Fibroblast of skin of abdomen (primary cell): Measurements from ENCODE around the gene CRB1.
A peak's percentile ranks its signal among the peaks of the same experiment; 100 is the strongest.

Source experiments
- DNase-seq: peaks from one replicate; pipeline ENCODE4 v3.0.0-alpha.2; 2013

The CRB1 gene

DNA sequence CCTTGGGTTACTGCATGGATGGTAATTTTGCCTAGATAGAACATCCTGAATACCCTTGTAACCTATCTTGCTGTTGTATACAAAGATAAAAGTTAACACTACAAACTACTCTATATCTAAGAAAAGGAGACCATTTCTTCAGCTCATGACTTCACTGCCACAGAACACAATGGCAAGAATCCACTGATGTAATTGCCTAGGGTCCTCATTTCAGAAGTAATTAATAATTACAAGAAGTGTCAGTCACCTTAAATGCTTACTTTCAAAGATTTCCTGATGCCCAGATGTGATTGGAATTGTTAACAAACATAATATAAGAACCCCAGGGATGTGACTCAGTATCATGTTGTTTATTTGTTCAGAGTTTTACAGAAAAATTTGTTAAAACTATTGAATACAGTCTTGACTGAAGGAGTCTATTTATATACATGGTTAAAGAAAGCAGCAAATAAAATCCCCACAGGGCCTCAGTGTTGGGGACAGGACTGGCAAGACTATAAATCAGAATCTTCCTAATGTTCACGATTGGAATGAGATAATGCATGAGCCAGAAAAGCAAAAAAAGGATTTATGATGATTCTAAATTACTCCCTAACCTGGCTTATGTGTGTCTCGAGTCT, 83.9 kb downstream of the CRB1 start:
- no peak for DNase-seq

DNA sequence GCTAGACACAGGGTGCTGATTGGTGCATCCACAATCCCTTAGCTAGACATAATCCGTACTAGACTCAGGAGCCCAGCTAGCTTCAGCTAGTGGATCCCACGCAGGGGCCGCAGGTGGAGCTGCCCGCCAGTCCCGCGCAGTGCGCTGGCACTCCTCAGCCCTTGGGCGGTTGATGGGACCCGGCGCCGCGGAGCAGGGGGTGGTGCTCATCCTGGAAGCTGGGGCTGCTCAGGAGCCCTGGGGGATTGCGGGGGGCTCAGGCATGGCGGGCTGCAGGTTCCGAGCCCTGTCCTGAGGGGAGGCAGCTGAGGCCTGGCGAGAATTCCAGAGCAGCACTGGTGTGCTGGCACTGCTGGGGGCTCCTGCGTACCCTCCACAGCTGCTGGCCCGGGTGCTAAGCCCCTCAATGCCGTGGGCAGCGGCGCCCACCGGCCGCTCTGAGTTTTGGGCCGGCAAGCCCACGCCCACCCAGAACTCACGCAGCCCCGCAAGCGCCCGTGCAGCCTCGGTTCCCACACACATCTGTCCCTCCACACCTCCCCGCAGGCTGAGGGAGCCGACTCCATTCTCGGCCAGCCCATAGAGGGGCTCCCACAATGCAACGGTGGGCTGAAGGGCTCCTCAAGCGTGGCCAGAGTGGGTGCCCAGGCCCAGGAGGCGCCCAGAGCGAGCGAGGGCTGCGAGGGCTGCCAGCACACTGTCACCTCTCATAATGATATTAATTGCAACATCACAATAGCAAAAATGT, 87.4 kb downstream of the CRB1 start:
- no peak for DNase-seq

- DNase-seq: peak; percentile 59
These were observed 88.9 kb downstream of the CRB1 start for GRCh38 chr1:197356723-197357533.

DNA sequence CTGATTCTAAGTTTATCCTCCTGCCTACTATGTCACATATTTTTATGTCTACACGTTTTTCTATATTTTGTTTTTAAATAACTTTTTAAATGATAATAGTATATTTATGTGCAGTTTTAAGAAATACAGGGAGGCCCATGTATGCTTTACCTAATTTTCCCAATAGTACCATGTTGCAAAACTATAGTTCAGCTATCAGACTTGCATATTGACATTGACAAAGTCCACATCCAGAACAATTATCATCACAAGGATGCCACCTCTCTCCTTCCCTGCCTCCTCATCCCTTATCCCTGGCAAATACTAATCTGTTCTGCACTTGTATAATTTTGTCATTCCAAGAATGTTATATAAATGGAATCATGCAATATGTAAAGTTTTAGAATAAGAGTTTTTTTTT, 90.9 kb downstream of the CRB1 start:
- DNase-seq: no peak

- DNase-seq: no peak
These were observed 92.0 kb downstream of the CRB1 start for GRCh38 chr1:197360068-197360467.

GRCh38 chr1:197362871-197363270, 94.8 kb downstream of the CRB1 start:
- no peak for DNase-seq

GRCh38 chr1:197363855-197364254, 95.8 kb downstream of the CRB1 start:
- no peak for DNase-seq

DNA sequence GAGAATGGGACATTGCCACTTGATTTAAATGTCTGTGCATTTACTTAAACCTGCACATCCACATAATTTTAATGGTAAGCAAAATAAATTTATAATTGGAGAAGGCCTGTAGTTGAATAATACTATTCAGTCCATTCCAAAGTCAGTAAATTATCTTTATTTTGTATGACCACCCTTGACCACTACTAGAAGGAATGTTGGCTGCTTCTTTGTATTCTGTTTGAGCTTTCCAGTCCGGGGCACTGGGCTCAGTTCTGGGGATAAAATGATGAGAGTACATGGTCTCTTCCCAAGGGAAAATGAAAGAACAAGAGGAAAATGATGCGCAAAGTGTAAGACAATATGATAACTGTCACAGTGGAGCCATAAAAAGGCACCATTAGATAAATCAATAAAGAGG, 98.9 kb downstream of the CRB1 start:
- no peak for DNase-seq

DNA sequence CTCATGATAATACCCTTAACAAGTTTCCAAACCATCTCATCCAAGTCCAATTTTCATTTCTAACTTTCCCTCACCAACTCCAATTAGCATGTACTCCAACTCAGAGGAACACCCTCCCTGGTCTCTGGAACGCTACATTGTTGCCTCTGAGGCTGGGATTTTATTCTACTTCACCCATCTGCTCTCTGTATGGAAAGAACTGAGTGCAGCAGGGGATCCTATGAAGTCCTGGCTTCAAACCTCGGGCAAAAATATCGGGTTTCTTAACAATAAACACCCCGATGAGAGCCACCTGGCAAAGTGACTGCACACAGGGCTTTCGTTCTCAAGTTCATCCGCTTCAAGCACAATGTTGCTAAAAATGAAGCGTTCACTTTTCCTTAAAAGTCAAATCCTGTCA, 99.6 kb downstream of the CRB1 start:
- DNase-seq: no peak

DNA sequence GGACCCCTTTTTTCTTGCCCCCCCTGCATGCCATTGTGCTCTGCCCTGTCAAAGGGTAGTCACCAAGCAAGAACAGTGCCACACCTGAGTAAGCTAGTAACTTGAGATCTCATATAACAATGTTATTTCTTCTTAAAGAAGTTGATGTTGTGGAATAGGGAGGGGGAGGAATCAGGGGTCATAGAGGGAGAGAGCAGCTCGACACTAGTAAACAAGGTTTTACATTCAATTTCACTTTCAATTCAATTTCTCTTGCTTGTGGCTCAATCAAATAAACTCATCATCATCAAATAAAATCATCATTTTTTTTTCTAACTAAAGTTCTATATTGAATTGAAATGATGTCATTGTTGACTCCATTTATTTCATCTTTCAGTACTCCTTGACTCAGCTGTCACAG, 106.4 kb downstream of the CRB1 start:
- no peak for DNase-seq

DNA sequence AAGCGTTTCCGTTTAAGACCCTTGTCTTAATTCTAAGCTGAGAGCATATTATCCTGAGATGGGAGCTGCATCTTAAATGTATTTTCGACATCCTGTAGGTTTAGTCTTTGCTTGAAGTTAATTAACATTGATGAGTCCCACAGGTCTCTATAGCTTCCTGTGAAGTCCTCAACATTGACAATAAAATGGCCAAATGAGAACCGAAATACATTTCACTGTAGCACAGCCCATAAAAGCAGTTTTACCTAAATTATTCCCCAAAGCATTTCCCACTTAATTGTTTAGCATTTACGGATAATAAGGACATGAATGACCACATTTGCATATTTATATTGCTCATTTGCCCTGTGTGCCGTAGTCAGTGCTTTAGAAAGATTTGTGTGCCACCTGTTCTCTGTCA, 116.4 kb downstream of the CRB1 start:
- no peak for DNase-seq

DNA sequence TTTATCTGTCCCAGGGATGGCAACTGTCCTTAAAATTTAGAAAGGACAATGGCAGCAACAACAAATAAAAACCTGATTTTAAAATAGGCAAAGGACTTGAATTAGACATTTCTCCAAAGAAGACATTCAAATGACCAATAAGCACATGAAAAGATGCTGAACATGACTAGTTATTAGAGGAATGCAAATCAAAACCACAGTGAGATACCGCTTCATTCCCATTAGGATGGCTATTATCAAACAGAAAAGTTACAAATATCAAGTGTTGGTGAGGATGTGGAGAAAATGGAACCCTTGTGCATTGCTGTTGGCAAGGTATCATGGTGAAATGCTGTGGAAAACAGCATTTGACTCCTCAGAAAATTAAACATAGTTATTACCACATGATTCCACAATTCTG, 120.7 kb downstream of the CRB1 start:
- DNase-seq: peak; percentile 3

GRCh38 chr1:197390856-197391255, 122.8 kb downstream of the CRB1 start:
- DNase-seq: peak; percentile 75

DNA sequence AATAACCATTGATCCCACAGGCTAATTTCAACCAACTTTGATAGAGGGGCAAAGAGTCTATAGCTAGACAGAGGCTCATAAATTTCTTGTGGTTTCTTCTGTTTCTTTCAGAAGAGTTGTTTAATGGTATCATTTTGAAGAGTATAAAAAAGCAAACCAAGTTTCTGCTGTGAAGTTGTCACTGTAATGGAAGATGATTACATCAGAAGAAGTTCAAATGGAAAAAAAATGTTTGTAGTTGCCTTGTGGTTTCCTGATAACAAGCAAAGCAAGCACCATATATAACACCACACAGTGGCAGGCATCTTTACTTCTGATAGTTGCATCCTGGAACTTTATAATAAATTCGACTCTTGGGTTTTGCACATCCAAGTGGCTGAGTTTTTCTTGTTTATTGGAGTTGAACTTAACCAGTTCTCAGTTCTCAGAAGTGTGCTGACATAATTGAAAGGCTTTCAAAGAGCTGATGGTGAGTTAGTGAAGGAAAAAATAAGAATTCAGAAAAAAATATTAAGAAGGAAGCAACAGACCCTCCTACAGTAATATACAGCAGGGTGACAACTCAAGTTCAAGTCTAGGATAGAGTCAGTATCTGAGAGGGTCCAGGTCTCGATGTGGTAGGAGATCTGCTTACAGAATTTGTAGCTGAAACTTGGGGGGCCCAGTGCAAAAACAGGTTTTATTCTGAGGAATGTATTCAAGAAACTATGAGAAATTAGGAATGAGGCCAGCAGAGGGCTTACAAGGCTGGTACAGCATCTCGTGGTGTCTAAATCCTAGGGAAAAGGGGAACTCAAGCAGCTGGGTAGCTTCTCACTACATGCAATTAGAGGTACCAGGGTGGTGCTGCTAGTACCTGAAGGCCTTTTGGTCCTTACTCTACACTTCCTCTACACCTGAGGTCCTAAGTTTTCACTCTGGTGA, 123.5 kb downstream of the CRB1 start:
- DNase-seq: peak; percentile 26

- DNase-seq: peak; percentile 23
These were observed 124.5 kb downstream of the CRB1 start for GRCh38 chr1:197392541-197392940.

DNA sequence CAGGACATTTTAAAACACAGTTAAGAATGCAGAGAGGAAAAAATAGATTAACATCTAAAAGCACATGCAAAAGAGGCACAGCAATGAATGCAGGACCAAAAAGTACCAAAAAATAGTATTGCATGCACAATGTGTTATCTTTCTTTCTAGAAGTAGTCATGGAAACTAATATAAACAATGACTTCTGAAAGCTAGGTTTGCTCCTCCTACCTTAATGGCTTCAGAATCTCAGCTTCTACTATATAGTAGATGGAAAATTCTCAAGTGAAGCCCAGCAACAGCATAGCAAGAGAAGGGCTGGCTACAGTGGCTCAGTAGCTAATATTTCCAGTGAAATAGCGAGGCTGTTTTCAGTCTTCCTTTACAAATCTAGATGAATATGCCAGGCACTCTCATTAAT, 125.1 kb downstream of the CRB1 start:
- DNase-seq: no peak

GRCh38 chr1:197393772-197394171, 125.7 kb downstream of the CRB1 start:
- no peak for DNase-seq

GRCh38 chr1:197394831-197395608, 127.0 kb downstream of the CRB1 start:
- no peak for DNase-seq

DNA sequence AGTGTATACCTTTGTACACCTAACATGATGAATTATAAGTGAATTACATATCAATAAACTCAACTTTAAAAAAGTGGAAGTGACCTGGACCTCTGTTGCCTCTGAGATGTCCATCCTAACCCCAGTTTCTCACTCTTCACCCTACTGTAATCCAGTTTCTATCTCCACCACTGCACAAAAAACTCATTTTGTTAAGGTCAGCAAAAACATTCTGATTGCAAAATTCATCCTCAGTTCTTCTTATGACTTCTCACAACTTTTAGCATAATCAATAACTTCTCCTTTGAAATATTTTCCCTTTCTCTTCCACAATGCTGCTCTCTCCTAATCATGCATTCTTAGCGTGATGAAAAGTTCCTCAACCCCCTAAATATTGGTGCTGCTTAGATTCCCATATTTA, 129.8 kb downstream of the CRB1 start:
- DNase-seq: no peak

GRCh38 chr1:197399755-197400521, 131.9 kb downstream of the CRB1 start:
- DNase-seq: peak; percentile 57

DNA sequence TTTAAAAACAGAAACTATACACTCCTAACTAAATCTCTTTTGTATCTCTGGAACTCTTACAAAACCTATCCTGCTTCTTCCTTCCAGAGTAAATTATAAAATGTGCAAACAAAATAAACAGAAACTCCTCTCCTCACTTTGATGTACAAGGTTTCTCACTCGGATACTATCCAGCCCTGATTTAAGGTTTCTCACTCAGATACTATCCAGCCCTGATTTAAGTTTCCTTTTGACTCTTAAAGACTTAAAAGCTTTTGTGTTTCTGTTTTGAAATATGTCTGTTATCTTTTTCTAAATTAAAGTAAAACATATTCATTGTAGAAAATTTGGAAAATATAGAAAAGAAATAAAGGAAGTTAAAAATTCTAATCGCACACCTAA, 132.5 kb downstream of the CRB1 start:
- DNase-seq: no peak
